HG03135 (cell line): ENCODE data around the gene MTHFS.
"Not testable (repeated sequence)": the region's sequence is repeated elsewhere in the genome, so short reads cannot be mapped to it uniquely, and the experiment has no call there.

ENCODE experiments used
- ATAC-seq: cut with Tn5 transposase; IDR thresholded peaks from one replicate; pipeline ENCODE4 v1.9.1; 2021; ENCODE audit warnings: mild to moderate bottlenecking, moderate library complexity; ENCODE audit not compliant: unreplicated experiment

MTHFS gene

DNA sequence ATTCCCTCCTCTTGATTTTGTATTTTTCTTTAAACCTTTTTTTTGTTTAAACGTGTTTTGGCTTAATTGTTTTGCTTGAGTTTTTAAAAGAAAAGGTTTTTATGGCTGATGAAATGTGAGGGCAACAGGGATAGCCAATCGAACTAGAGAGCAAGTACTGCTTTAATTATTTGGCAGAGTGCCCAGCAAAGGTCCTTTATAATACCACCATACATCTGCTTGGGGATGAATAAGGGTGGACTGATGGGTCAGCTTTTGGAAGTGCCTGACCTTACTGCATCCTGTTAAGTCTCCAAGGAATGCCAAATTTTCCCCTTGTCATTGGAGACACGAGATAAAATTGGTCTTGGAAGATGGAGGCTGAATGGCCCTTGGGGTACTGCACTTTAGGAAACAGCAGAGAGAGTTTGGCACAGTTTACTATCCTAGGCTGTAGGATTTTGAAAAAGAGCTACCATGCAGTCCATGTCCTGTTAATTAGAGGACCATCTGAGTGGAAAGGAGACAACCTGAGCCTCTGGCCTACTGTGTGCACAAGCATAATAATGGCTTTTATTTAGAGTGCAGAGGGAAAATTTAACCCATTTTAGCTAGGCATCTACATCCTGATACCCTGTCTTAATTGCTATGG is 19.8 kb upstream of the MTHFS start:
- ATAC-seq: no peak

DNA sequence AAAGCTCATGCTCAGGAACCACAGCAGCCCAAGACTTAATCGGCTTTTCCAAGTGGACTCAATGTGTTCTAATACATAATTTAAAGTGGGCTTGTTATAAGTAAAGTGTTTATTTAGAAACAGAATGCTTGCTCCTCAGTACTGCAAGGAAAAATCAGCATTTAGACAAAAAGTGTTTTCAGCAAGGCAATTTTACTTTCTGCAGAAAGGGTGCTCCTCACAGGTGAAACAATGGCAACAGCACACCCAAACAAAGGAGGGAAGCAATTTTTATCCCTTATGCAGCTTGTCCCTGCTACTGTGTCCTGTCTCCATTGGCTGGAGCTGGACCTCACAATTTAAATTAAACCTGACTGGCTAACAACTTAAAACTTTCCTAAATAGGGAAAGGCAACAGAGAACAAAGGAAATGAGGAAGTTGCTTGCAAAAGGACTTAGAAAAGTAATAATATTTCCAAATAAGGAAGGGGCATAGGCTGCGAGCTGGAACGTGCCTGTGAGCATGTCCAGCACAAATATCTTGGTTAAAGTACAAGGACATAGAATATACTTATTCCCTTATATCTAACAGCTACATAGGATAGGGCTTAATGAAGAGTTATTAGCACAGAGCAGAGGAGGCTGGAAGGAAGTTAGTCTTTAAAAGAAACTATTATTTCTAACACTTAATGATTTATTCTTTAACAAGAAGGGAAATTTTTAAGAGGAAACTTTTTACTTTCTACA is 19.1 kb upstream of the MTHFS start:
- ATAC-seq: not testable (repeated sequence)

DNA sequence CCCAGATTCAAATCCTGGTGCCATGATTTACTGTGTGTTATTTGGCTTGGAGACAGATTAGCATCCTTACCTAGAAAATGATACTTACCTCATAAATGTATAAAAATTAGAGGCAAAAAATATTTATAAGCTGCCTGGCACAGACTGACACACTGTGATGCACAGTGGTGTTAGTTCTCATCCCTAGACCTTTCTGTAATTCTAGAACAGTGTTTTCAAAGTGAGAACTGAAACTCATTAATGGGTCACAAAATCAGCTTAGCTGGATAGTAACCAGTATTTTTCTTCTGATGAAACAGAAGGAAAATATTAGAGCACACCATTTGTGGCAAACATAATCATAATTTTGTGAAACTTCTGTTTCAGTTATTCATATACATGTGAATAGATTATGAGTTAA is 17.9 kb upstream of the MTHFS start:
- ATAC-seq: no peak

DNA sequence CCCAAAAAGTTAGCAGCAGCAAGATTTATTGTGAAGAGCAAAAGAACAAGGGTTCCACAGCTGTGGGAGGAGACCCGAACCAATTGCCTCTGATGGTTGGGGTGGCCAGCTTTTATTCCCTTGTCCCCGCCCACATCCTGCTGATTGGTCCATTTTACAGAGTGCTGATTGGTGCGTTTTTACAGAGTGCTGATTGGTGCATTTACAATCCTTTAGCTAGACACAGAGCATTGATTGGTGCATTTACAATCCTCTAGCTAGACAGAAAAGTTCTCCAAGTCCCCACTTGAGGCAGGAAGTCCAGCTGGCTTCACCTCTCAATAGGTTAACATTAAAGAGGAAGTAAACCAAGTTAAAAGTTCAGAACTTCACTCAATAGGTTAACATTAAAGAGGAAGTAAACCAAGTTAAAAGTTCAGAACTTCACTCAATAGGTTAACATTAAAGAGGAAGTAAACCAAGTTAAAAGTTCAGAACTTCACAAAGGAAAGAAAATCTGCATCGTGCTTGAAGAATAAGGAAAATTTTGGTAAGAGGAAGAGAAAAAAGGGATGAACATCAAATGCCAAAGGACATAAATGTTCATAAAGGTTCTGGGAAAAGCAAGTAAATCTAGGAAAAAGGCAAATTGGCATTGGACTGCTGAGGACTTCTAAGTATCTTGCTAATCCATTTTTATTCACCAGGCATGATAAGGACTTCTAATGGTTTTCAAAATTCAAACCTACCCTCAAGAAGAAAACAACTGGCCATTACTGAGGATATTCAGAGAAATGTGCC is 12.9 kb upstream of the MTHFS start:
- peak; percentile 88 for ATAC-seq

DNA sequence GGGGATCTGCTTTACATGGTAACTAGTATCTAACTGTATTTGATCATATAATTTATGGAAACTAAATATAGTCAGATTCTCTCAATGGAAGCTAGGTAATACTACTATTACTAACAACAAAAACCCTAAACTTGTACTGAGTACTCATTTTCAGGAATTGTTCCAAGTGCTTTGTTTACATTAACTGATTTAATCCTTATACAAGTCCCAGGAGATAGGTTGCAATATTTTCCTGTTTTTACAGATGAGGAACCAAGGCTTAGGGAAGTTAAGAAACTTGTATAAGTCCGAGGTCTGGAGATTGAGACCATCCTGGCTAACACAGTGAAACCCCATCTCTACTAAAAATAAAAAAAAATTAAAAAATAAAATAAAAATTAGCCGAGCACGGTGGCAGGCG is 7.5 kb upstream of the MTHFS start:
- ATAC-seq: no peak

DNA sequence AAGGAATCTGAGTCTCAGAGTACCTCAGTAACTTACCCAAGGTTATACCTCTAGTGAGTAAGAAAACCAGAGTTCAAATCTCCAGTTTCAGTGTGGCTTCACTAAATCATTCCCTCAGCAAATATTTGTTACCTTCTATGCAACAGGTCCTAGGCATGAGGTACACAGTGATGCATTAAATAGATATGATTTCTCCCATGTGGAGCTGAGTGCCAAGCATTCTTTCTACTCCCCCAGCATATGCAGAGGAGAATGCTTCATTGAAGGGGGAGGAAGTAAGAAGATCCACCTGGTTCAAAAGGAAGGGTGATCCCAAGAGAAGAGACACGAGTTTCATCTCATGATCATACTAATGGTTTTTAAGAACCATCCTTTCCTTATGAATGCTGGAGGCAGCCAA is 6.8 kb upstream of the MTHFS start:
- ATAC-seq: no peak

DNA sequence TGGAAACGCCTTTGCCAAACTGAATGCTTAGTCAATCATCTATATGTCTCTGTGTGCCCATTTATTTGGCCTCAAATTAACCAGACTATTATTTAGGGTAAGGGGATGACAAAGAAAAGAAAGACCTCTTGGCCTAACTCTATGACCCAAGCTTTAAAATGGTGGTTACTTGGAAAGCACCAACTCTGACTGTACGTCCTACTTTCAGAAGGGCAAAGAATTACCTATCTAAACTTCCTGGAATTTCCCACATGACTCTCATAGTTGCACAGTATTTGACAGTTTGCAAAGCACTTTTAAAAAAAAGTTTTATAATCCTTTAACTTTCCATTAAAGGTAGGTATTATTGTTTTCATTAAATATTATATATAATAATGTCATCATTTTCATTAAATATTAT is 6.3 kb upstream of the MTHFS start:
- no peak for ATAC-seq

DNA sequence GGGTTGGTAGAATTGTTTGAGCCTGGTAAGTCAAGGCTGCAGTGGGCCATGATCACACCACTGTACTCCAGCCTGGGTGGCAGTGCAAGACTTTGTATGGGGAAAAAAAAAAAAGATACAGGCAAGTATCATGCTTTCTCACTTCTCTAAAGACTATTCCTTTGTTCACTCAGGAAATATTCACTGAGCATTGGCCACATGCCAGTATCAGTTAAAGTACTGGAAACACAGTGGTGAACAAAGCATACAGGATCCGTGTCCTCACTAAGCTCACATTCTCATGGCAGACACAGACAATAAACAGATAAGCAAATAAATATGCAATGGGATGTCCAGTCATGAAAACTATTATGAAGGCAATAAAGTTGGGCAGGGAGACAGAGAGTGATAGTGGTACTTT is 5.1 kb upstream of the MTHFS start:
- no peak for ATAC-seq

DNA sequence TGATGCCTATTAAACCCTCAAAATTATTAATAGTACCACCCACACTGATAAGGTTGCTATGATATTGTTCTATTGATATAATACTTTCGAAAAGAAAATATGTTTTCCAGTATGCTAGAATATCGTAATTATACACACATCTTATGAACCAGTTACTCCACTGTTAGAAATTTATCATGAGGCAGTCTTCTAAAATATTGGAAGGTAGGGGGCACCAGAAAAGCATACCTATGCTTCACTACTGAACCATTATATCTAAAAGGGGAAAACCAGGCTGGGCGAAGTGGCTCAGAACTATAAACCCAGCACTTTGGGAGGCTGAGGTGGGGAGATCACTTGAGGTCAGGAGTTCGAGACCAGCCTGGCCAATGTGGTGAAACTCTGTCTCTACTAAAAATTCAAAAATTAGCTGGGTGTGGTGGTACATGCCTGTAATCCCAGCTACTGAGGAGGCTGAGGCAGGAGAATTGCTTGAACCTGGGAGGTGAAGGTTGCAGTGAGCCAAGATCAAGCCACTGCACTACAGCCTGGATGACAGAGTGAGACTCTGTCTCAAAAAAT is 4.1 kb upstream of the MTHFS start:
- not testable (repeated sequence) for ATAC-seq

DNA sequence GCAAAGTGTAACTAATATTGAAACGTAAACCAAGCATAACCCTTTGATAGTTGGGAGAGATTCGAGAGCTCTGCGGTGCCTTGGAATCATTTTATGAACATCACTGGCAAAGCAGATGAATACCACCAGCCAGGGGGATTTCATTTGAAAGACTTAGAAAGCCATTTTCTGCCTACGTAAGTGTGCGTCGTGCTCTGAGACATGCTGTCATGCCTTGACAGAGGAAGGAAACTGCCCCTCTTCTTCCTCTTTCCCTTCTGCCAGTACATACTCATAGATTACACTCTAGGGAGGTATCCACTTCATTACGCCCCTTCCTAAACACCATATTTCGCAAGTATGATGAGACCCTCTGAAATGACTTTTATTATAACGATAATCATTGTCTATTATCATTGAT is 3.3 kb upstream of the MTHFS start:
- no peak for ATAC-seq

DNA sequence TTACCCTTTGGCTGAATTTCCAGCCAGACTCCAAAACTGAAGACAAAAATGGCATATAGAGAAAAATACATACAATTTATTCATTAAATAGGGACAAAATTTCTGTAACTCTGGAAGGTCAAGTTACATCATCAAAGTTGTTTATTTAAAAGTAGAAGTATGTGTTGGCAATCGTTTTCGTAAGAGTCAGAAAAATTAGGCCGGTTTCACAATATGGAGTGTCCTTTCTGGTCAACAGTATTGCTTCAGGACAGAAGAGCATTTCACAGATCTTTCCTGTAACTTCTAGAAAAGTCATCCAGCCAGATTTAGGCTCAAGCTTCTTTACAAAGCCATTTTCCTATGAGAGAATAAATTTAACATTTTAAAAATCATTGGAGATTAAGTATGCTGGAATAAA is 2.0 kb upstream of the MTHFS start:
- ATAC-seq: not testable (repeated sequence)

DNA sequence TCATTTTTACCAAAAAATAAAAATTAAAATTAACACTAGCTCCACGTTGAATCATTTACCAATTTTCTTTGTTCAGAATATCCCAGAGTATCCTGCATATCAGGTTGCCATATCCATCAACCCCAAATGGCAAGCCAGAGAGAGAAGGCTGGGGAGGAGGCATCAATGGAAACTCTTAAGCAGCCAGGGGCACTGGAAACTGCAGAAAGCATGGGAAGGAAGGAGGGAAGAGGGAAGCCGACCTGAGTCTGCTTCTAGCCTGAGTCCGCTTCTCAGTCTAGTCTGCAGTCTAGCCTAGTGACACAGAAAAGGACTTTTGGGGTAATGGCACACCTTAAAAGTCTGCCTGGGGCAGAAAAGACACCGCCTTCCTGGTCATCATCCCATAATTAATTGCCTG is 1.6 kb upstream of the MTHFS start:
- ATAC-seq: no peak

DNA sequence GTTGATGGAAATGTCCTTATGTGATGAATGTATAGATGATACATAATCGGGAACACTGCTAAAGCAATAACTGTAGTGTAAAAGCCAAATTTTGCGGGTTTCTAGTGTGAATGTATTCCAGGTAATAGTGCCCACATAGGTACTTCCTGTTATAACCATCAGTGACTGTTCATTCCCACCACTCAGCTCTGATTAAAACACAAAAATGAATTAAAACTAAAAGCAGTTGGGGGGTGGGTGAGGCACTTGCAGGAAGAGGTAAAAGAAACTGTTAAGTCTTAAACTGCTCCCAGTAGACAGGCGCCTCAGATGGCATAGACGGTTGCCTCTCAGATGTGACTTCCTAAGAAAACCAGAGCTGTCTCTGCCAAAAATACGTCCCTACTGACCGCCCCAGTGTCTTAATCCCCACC is 893 bp upstream of the MTHFS start:
- ATAC-seq: no peak

DNA sequence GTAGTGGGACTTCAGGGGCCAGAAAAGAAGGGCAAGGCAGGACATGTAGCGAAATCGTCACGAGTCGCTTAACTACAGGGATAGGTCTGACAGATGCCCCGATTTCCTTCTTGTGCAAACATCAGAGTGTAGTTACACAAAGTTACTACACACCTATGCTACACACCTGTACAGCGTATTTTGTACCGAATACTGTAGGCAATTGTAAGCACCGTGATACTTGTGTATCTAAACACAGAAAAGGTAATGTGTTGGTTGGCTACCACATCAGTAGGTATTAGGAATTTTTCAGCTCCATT is 515 bp upstream of the MTHFS start:
- no peak for ATAC-seq

DNA sequence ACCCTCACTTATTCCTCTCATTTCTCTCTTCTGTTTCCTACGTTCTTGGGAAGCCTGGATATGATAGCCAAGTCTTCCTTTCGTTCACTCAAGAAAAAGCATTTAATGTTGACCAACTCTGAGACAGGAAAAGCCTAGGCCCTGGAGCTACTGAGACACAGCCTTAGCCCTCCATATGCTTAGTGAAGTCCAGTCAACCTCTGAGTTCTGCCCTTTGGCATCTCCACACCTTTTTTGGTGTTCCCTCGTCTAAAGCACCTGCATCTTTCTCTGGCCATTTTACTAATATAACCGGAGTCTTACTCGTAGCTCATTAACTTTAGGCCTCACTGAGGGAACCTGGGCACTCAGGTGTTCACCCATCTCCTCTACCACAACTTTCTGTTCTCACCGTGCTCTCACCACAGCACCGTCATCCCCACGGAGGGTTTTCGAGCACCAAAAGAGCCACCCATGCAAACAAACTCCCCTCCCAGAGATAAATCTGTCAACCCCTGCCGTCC is 632 bp downstream of the MTHFS start:
- peak; percentile 51 for ATAC-seq

DNA sequence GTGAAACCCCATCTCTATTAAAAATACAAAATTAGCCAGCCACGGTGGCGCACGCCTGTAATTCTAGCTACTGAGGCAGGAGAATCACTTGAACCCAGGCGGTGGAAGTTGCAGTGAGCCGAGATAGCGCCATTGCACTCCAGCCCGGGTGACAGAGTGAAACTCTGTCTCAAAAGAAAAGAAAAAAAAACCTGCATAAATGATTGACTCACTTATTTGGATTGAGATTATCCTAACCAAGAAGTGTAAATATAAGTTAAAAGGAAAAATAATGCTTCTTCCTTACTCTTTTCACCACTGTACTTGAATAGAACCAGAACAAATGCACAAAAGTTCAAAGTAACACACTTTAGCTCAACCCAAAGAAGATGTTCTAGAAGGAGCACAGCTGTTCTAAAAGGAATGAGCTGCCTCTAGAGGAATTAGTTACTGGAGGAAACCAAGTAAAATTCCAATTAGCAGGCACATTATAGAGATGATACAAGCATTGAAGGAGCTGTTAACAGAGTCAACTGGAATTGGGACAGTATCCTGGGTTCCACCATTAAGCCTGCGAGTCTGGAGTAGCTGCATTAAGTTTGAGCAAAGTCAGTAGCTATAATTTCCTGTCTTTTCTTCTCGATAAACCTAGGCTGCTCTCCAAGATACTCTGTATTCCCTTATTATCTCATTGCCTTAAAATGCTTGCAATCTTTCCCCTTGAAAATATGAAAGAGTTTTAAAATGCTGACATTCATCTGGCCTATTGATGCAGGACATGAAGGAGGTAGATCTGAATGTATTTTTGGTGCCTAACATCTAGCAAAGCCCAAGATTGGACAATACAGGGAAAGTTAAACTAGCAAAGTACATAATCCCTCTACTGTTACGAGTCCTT is 9.5 kb downstream of the MTHFS start:
- no peak for ATAC-seq

DNA sequence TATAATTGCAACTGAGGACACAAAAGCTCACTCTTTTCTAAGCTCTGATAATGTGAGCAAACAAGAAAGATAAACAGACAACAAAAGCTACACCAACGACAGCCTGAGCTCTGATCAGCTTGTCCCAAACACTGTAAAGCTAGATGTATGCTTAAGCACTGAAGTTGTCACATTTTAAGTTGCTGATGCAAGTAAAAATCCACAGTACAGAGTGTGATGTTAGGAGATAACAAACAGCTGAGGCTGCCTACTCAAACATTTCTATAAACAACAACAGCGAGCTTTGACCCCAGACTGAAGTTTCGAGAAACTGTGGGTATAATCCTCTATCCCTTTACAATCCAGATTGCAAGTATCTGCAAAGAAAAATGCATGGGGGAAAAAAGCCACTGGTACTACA is 10.7 kb downstream of the MTHFS start:
- no peak for ATAC-seq

DNA sequence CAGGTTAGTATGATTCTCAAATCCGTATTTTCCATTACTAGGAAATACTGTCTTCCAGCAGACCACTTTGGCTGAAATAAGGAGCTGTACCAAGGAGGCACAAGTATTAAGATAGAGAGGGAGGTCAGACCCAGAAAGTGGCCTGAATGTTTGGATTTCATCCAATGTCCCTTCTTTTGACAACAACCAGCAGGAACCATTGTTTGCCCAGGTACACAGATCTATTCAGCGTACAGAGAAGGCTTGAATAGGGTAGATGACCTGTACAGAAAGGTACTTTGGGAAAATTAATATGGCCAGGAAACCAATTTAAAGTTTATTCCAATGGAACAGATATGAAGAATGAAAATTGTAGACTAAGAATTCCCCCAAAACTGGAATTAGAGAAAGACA is 12.6 kb downstream of the MTHFS start:
- ATAC-seq: no peak

DNA sequence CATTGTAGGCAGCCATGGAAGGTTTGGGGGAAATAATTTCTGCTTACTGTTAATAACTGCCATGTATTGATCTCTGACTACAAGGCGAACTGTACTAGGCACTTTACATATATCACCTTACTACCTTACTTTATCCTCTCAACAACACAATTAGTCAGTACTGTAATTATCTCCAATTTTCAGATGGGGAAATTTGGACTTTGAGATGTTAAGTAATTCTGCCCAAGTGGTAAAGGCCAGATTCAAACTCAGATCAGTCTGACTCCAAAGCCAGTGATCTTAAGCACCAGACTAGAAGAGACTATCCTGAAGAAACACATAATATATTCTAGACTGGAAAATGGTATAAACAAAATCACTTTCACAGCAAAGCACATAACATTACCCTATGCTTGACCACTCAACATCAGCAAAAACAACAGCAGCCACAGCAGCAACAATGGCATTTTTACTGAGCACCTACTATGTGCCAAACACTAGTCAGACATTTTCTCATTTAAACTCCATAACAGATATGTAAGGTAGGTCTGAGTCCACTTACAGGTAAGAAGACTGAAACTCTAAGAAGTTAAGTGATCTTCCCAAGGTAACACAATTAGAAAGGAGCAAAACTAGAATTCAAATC is 13.1 kb downstream of the MTHFS start:
- ATAC-seq: no peak

DNA sequence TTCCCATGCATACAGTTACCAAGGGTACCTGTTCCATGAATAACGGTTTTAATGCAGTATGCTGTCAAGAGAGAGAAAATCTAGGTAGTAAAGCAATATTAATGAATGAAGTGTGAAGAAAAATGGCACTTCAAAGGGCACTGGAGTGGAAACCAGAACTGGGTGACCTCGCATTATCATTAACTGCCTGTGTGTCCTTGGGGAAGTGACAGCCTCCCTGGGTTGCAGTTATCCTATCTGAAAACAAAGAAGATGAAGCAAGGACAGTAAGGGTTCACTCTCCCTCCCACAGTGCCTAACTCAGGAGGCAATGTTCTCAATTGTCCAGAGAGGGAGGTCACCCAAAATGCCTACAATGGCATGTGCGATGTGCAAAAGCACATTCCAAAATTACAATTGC is 15.1 kb downstream of the MTHFS start:
- ATAC-seq: no peak
